K562 (cell line): ENCODE results near the gene ZNF487. TPM values are rescaled to one million over a fixed set of nuclear protein-coding genes. Genes with fewer than 3 reads are reported as not detected.
A peak's percentile ranks its signal among the peaks of the same experiment; 100 is the strongest.

Experiments
- ATAC-seq: fragments of 200-7000 bp; cut with Tn5 transposase; 3 replicates; pipeline ENCODE4 v1.9.1; 2020; ENCODE audit warnings: moderate library complexity
- BruUV-seq: library from RNA; stranded (reverse); fragments of 400-500 nt; replicated peaks from 2 replicates; lab custom pipeline; 2021; lab: Mats Ljungman, UMichigan
- CTCF ChIA-PET: fragments of 300-600 bp; formaldehyde crosslinking; extraction: SDS; loops from one replicate; lab custom pipeline; 2021; ENCODE audit warnings: low intra/inter-chr PET ratio; lab: Yijun Ruan, JAX
- POLR2A ChIA-PET: fragments of 300-600, 350-650 bp; sonication (Branson Sonifier 250); formaldehyde crosslinking; extraction: SDS; loops from one replicate; lab custom pipeline; 2021; ENCODE audit warnings: antibody characterized with exemption, inconsistent platforms; lab: Yijun Ruan, JAX
- DNase-seq, 4 experiments: peaks; one replicate each; pipeline versions ENCODE4 v3.0.0 to v3.0.0-alpha.2; 2011 to 2018; ENCODE audit warnings: low spot score in 3 of 4, mixed read lengths in 3 of 4; ENCODE audit errors: extremely low read depth in 1 of 4
- FAIRE-seq: peaks from 2 replicates; lab custom pipeline; 2011; peaks lifted over from hg19 to GRCh38; lab: Jason Lieb, UNC
- H2AFZ ChIP-seq: 2 replicates; pipeline ENCODE4 v1.6.0; 2011; ENCODE audit warnings: low read depth, low read length, control low read depth, inconsistent platforms
- H3K27ac ChIP-seq: fragments of 200-600 bp; 3 replicates; pipeline ENCODE4 v1.8.0; 2011; ENCODE audit warnings: low read depth, mild to moderate bottlenecking, control low read depth, inconsistent platforms, low read length, moderate library complexity, mixed read lengths; ENCODE audit errors: extremely low read depth
- H3K27me3 ChIP-seq, 2 experiments: fragments of 300-600 bp in 1 of 2; 2 replicates in 1 of 2; 3 replicates in 1 of 2; pipeline versions ENCODE4 v1.6.0 to v1.8.0; 2011; ENCODE audit warnings: inconsistent platforms in 2 of 2, low read length in 2 of 2, mild to moderate bottlenecking in 1 of 2, mixed read lengths in 1 of 2, moderate library complexity in 1 of 2; ENCODE audit not compliant: control insufficient read depth in 2 of 2, insufficient read depth in 2 of 2
- H3K36me3 ChIP-seq: fragments of 300-600 bp; 3 replicates; pipeline ENCODE4 v1.8.0; 2011; ENCODE audit warnings: mild to moderate bottlenecking, low read length, inconsistent platforms; ENCODE audit not compliant: control insufficient read depth, insufficient read depth
- H3K4me1 ChIP-seq, 2 experiments: fragments of 200-600 bp in 1 of 2; replicated peaks in 1 of 2; 2 replicates in 1 of 2; 3 replicates in 1 of 2; pipeline versions ENCODE4 v1.5.1 to v1.8.0; 2011; ENCODE audit warnings: inconsistent platforms in 2 of 2, low read length in 2 of 2, mild to moderate bottlenecking in 1 of 2, mixed read lengths in 1 of 2, moderate library complexity in 1 of 2; ENCODE audit not compliant: control insufficient read depth in 2 of 2, insufficient read depth in 2 of 2
- H3K4me2 ChIP-seq: 2 replicates; pipeline ENCODE4 v1.6.1; 2011; ENCODE audit warnings: low read length, control low read depth, inconsistent platforms, mixed read lengths; ENCODE audit not compliant: insufficient read depth
- H3K4me3 ChIP-seq: fragments of 200-600 bp; sonication (generic), shearing (Covaris generic); 2 replicates; pipeline ENCODE4 v1.5.1; 2016; ENCODE audit warnings: control low read depth, inconsistent platforms
- H3K79me2 ChIP-seq: fragments of 200-600 bp; 3 replicates; pipeline ENCODE4 v1.8.0; 2011; ENCODE audit warnings: low read length, inconsistent platforms; ENCODE audit not compliant: control insufficient read depth, insufficient read depth
- H3K9ac ChIP-seq, 2 experiments: 2 replicates each; pipeline versions ENCODE4 v1.6.0 to v1.6.1; 2011; ENCODE audit warnings: low read depth in 2 of 2, low read length in 2 of 2, control low read depth in 1 of 2, inconsistent platforms in 1 of 2, mild to moderate bottlenecking in 1 of 2, mixed read lengths in 1 of 2; ENCODE audit not compliant: insufficient read depth in 1 of 2
- H3K9me1 ChIP-seq: one replicate; pipeline ENCODE4 v1.6.0; 2011; ENCODE audit warnings: inconsistent platforms, mild to moderate bottlenecking, low read length, moderate library complexity; ENCODE audit not compliant: control insufficient read depth, insufficient read depth
- H3K9me3 ChIP-seq: replicated peaks from 2 replicates; pipeline ENCODE4 v1.5.1; 2011; ENCODE audit warnings: low read depth, low read length, inconsistent platforms; ENCODE audit not compliant: control insufficient read depth, insufficient read depth
- H4K20me1 ChIP-seq: replicated peaks from 2 replicates; pipeline ENCODE4 v1.6.1; 2011; ENCODE audit warnings: low read length, inconsistent platforms, mixed read lengths; ENCODE audit not compliant: control insufficient read depth, insufficient read depth
- DEAF1 ChIP-seq: fragments of 450-650 bp; formaldehyde crosslinking; IDR thresholded peaks from 2 replicates; pipeline ENCODE4 v1.4.0; 2020; ENCODE audit warnings: mild to moderate bottlenecking, moderate library complexity
- EP400 ChIP-seq: fragments of 450-650 bp; IDR thresholded peaks from 2 replicates; pipeline ENCODE4 v1.6.1; 2017; ENCODE audit warnings: antibody characterized with exemption, mild to moderate bottlenecking, moderate library complexity
- KDM1A ChIP-seq, 2 experiments: fragments of 450-650 bp; IDR thresholded peaks; 2 replicates each; pipeline ENCODE4 v1.6.1; 2016; ENCODE audit warnings: mild to moderate bottlenecking in 2 of 2
- MAFK ChIP-seq: IDR thresholded peaks from 2 replicates; pipeline ENCODE4 v1.6.1; 2011; ENCODE audit warnings: low read length, improper control_type of control experiment
- NBN ChIP-seq: fragments of 450-650 bp; IDR thresholded peaks from 2 replicates; pipeline ENCODE4 v1.6.1; 2016; ENCODE audit warnings: low read depth, mild to moderate bottlenecking
- PHB ChIP-seq: fragments of 250-450 bp; sonication (Bioruptor Pico); IDR thresholded peaks from 2 replicates; pipeline ENCODE4 v1.5.0; 2021
- POU5F1 ChIP-seq: fragments of 150-350 bp; IDR thresholded peaks from 2 replicates; pipeline ENCODE4 v1.6.1; 2014; ENCODE audit warnings: borderline replicate concordance, low read length, low read depth, mild to moderate bottlenecking; ENCODE audit not compliant: partially characterized antibody
- SMAD4 ChIP-seq: fragments of 250-450 bp; sonication (Bioruptor Pico); conservative IDR thresholded peaks from 2 replicates; pipeline ENCODE4 v1.8.0; 2021; ENCODE audit warnings: inconsistent platforms, mild to moderate bottlenecking, moderate library complexity
- SMC3 ChIP-seq: conservative IDR thresholded peaks from 2 replicates; pipeline ENCODE4 v1.6.1; 2011; ENCODE audit warnings: low read depth, low read length, improper control_type of control experiment; ENCODE audit not compliant: insufficient read depth
- SREBF2 ChIP-seq: sonication (generic); formaldehyde crosslinking; IDR thresholded peaks from 2 replicates; pipeline ENCODE4 v1.4.0; 2020; ENCODE audit warnings: mild to moderate bottlenecking, missing genetic modification reagents
- ZBTB5 ChIP-seq: fragments of 450-650 bp; IDR thresholded peaks from 2 replicates; pipeline ENCODE4 v1.6.1; 2017; ENCODE audit warnings: antibody characterized with exemption
- ZNF124 ChIP-seq: sonication (generic); formaldehyde crosslinking; IDR thresholded peaks from 2 replicates; pipeline ENCODE4 v1.8.1; 2022; ENCODE audit warnings: missing genetic modification reagents
- WGBS: fragments of 100-300 bp; shearing (Covaris generic); methylation state at CpG from one replicate; pipeline ENCODE4 v1.1.6; 2016; ENCODE audit warnings: low coverage, mixed read lengths; ENCODE audit not compliant: insufficient coverage; ENCODE audit errors: missing lambda C conversion rate; 5-methylcytosine and 5-hydroxymethylcytosine counted together
- in situ Hi-C: fragments of 300-500 bp; cut with MboI; formaldehyde crosslinking; loops from 4 replicates; pipeline ENCODE4 v1.15.0; 2018; ENCODE audit warnings: inconsistent platforms, mixed read lengths
- intact Hi-C: fragments of 100-400 bp; cut with micrococcal nuclease; formaldehyde crosslinking; loops from 2 replicates; pipeline ENCODE4 v1.14.2; 2022
- polyA plus RNA-seq, 8 experiments: library from polyadenylated mRNA; depleted of rRNA in 4 of 8; stranded (reverse) in 5 of 8; unstranded in 3 of 8; fragments of >200 nt; fragmentation: Nextera tagmentation in 2 of 8; fragmentation: Illumina TruSeq in 1 of 8; extraction: Ambion mirVana in 2 of 8; extraction: Trizol in 1 of 8; gene quantifications; 2 replicates each; pipeline versions ENCODE4 v1.2.1 to v1.2.3, GENCODE V29; 2011 to 2014; ENCODE audit warnings: inconsistent platforms in 1 of 8, missing spikeins in 1 of 8
- total RNA-seq, 7 experiments: library from RNA; depleted of rRNA in 6 of 7; stranded (reverse); fragments of >200 nt in 6 of 7; fragmentation: Illumina TruSeq in 2 of 7; extraction: Trizol in 2 of 7; gene quantifications; 2 replicates each; pipeline versions ENCODE4 v1.2.1 to v1.2.3, GENCODE V29; 2011 to 2021; ENCODE audit warnings: low replicate concordance in 1 of 7

Gene ZNF487
- total and polyA plus RNA-seq, 9 of the 15 experiments (the other 6 are each of a cell fraction or from before 2014, with no cell fraction given), result 1.9 to 6.5 (median 4.2) TPM

- Histone ChIP-seq H3K36me3 (no peaks in the 10 kb centered on the region), H3K4me3 (no peak overlapping the region), H4K20me1 (no peaks in the 10 kb centered on the region), H3K9ac (no peak overlapping the region), H3K4me1 (peaks cover 11 to 22% of the 10 kb centered on the region in 2 experiments; a peak in 4 of 5 replicates), H3K9me1 (no peaks in the 10 kb centered on the region), H3K27ac (no peak overlapping the region), H3K9me3 (no peaks in the 10 kb centered on the region), H3K4me2 (no peak overlapping the region), H2AFZ (no peak overlapping the region), H3K27me3 (no peaks in the 10 kb centered on the region), H3K79me2 (peaks cover 14% of the 10 kb centered on the region)
- ChIA-PET POLR2A (interaction anchor here (0.6 to 1.3 kb wide), 4 partner anchors 28 to 254 kb away, joined by 3 to 7 read pairs (median 3); no protein-coding TSS in a partner anchor), CTCF (interaction anchor here (0.6 to 0.7 kb wide), 2 partner anchors 165 to 253 kb away, joined by 3 to 4 read pairs; no protein-coding TSS in a partner anchor)
- DNase-seq (no peak), FAIRE-seq (no peak), ATAC-seq (no peak)
- in situ Hi-C loops (no loop called here), intact Hi-C loops (no loop called here)
- TF ChIP-seq KDM1A (IDR thresholded peaks at IDR 0.05) (0 out of 4 replicates have a peak, but pooled peaks of 1 of the 2 experiments have one; percentile 19), SMAD4 (CRISPR knock-in tag) (no peak)
- BruUV-seq, result no TSS peak
- WGBS, result 46% methylated on average over 3 of the region's 3 CpGs
These were observed 21.3 kb downstream of the ZNF487 start for GRCh38 chr10:43458227-43458626.

GRCh38 chr10:43461950-43462349 is 25.0 kb downstream of the ZNF487 start:
- in situ Hi-C loops (loop anchor here (5.0 kb wide), 1 partner anchor 170 kb away; no protein-coding TSS in a partner anchor), intact Hi-C loops (loop anchor here (1.0 to 10.0 kb wide), 4 partner anchors 63 to 327 kb away; partner anchors contain the start of gene CSGALNACT2)
- no peaks in the 10 kb centered on the region for H3K9me1 ChIP-seq
- peak; percentile 62 to 91 (median 64) for DNase-seq
- peaks cover 4 to 5% of the 10 kb centered on the region in 2 experiments; a peak in 2 of 5 replicates for H3K27me3 ChIP-seq
- 19% methylated on average over 5 of the region's 5 CpGs for WGBS
- no peak overlapping the region for H3K27ac ChIP-seq
- peak; percentile 91 for FAIRE-seq
- BruUV-seq, result no TSS peak
- no peak overlapping the region for H3K4me3 ChIP-seq
- ChIA-PET POLR2A (interaction anchor here (0.6 to 1.5 kb wide), 2 partner anchors 66 to 347 kb away, joined by 4 to 5 read pairs; no protein-coding TSS in a partner anchor), CTCF (interaction anchor here (0.7 to 1.8 kb wide), 7 partner anchors 62 to 242 kb away, joined by 3 to 32 read pairs (median 5); no protein-coding TSS in a partner anchor)
- H3K4me1 ChIP-seq, result no peaks in the 10 kb centered on the region; a peak in 1 of 5 replicates
- no peaks in the 10 kb centered on the region for H3K79me2 ChIP-seq
- no peaks in the 10 kb centered on the region for H4K20me1 ChIP-seq
- peak; percentile 94 for ATAC-seq
- H2AFZ ChIP-seq, result no peak overlapping the region
- H3K36me3 ChIP-seq, result no peaks in the 10 kb centered on the region
- H3K9me3 ChIP-seq, result no peaks in the 10 kb centered on the region
- no peak overlapping the region for H3K9ac ChIP-seq
- no peak overlapping the region for H3K4me2 ChIP-seq
- no peak for TF ChIP-seq ZBTB5
- TF ChIP-seq KDM1A (IDR thresholded peaks at IDR 0.05), result 0 out of 4 replicates have a peak, but pooled peaks of 1 of the 2 experiments have one; percentile 23
- TF ChIP-seq SREBF2 (CRISPR knock-in tag), result no peak
- TF ChIP-seq MAFK, result 0 out of 2 replicates have a peak, but pooled peaks have one; percentile 4
- TF ChIP-seq PHB, result no peak
- TF ChIP-seq EP400, result 0 out of 2 replicates have a peak, but pooled peaks have one; percentile 19
- peak; percentile 78 for TF ChIP-seq SMC3
- peak; percentile 79 for TF ChIP-seq DEAF1
- TF ChIP-seq ZNF124 (CRISPR knock-in tag), result no peak
- 0 out of 2 replicates have a peak, but pooled peaks have one; percentile 24 for TF ChIP-seq NBN
- TF ChIP-seq POU5F1, result no peak
